Endodermal cell (in vitro differentiated cells): Measurements from ENCODE around the gene SELENON. TPM values are rescaled to one million over a fixed set of nuclear protein-coding genes. Genes with fewer than 3 reads are reported as not detected.
A peak's percentile ranks its signal among the peaks of the same experiment; 100 is the strongest.

Experiments
- DNase-seq: peaks from one replicate; pipeline ENCODE4 v3.0.0-alpha.2; 2017
- H3K27ac ChIP-seq: 2 replicates; pipeline ENCODE4 v1.5.1; 2013; ENCODE audit warnings: mild to moderate bottlenecking, low read depth, low read length, moderate library complexity
- H3K27me3 ChIP-seq: 2 replicates; pipeline ENCODE4 v1.6.1; 2013; ENCODE audit warnings: mild to moderate bottlenecking, low read length, moderate library complexity; ENCODE audit not compliant: insufficient read depth, control insufficient read depth, poor library complexity, severe bottlenecking
- H3K36me3 ChIP-seq: 2 replicates; pipeline ENCODE4 v1.7.0; 2013; ENCODE audit warnings: mild to moderate bottlenecking, low read length, moderate library complexity; ENCODE audit not compliant: control insufficient read depth, insufficient read depth
- H3K4me1 ChIP-seq: one replicate; pipeline ENCODE4 v1.7.0; 2013; ENCODE audit warnings: low read length; ENCODE audit not compliant: control insufficient read depth, insufficient read depth
- H3K4me3 ChIP-seq: 2 replicates; pipeline ENCODE4 v1.5.1; 2013; ENCODE audit warnings: mild to moderate bottlenecking, low read length, moderate library complexity
- H3K9ac ChIP-seq: 2 replicates; pipeline ENCODE4 v1.6.1; 2013; ENCODE audit warnings: mild to moderate bottlenecking, low read length, moderate library complexity; ENCODE audit not compliant: poor library complexity, severe bottlenecking; ENCODE audit errors: extremely low read depth
- H3K9me3 ChIP-seq: 2 replicates; pipeline ENCODE4 v1.6.1; 2013; ENCODE audit warnings: mild to moderate bottlenecking, low read length, moderate library complexity; ENCODE audit not compliant: control insufficient read depth
- H3K27ac Mint-ChIP-seq: 2 replicates; pipeline ENCODE4 v1.8.0; 2020; ENCODE audit warnings: mixed read lengths
- H3K27me3 Mint-ChIP-seq: 2 replicates; pipeline ENCODE4 v1.8.0; 2021; ENCODE audit warnings: mild to moderate bottlenecking, mixed read lengths; ENCODE audit not compliant: insufficient read depth
- H3K36me3 Mint-ChIP-seq: 2 replicates; pipeline ENCODE4 v1.8.0; 2020; ENCODE audit warnings: low read depth, mixed read lengths
- H3K4me1 Mint-ChIP-seq: 2 replicates; pipeline ENCODE4 v1.8.0; 2020; ENCODE audit warnings: mixed read lengths
- H3K4me3 Mint-ChIP-seq: 2 replicates; pipeline ENCODE4 v1.8.0; 2020; ENCODE audit warnings: mild to moderate bottlenecking, moderate library complexity, mixed read lengths
- H3K9me3 Mint-ChIP-seq: 2 replicates; pipeline ENCODE4 v1.8.0; 2020; ENCODE audit warnings: mild to moderate bottlenecking, mixed read lengths
- WGBS, 2 experiments: methylation state at CpG; one replicate each; pipeline versions ENCODE4 v1.1.5 to v1.1.7; 2013; ENCODE audit warnings: missing lambda C conversion rate in 2 of 2, mixed read lengths in 1 of 2; ENCODE audit not compliant: insufficient coverage in 1 of 2, insufficient read length in 1 of 2; 5-methylcytosine and 5-hydroxymethylcytosine counted together
- long read RNA-seq, 4 experiments: library from polyadenylated mRNA in 2 of 4; library from RNA in 1 of 4; library from capped mRNA in 1 of 4; stranded (forward) in 3 of 4; unstranded in 1 of 4; transcript quantifications; one replicate each; pipeline ENCODE4 v2.0.0, GENCODE V29; 2020 to 2021; ENCODE audit warnings: inconsistent platforms in 1 of 4
- polyA plus RNA-seq, 2 experiments: library from polyadenylated mRNA; stranded (reverse); fragments of 50-300 nt; gene quantifications; one replicate each; pipeline ENCODE4 v1.2.3, GENCODE V29; 2013
- total RNA-seq, 2 donors: library from RNA; stranded (reverse); fragmentation: NEBNext Ultra II Directional in 1 of 2; extraction: Animal tissue kit (Norgen Biotek cat#: 25700) in 1 of 2; gene quantifications; 2 replicates in 1 of 2; 3 replicates in 1 of 2; pipeline ENCODE4 v1.2.1, GENCODE V29; 2021
- TF ChIP-seq, protein P1 (sequence below): fragments of 200-600 bp; sonication (generic); conservative IDR thresholded peaks from 2 replicates; pipeline ENCODE4 v1.5.0; 2021; ENCODE audit warnings: antibody characterized with exemption, mild to moderate bottlenecking

Gene SELENON
- 10 to 100 TPM; 91.2 to 93.3 TPM for total RNA-seq
- 127 TPM for polyA plus RNA-seq (2013, experiment 1 of 2)
- polyA plus RNA-seq (2013, experiment 2 of 2): 114 TPM
- long read RNA-seq, experiment 1, full-length matches to known transcripts: 3 of 36 reads
- long read RNA-seq, experiment 1, partial matches to known transcripts: 33 of 36 reads
- long read RNA-seq, experiment 1, other reads (novel, unspliced or antisense): 0 of 36 reads
- long read RNA-seq, experiment 2, full-length matches to known transcripts: 71 of 112 reads
- long read RNA-seq, experiment 2, partial matches to known transcripts: 34 of 112 reads
- long read RNA-seq, experiment 2, other reads (novel, unspliced or antisense): 7 of 112 reads
- long read RNA-seq, experiment 3: 0 reads
- long read RNA-seq, experiment 4, partial matches to known transcripts: 0 of 3 reads
- long read RNA-seq, experiment 4, other reads (novel, unspliced or antisense): 3 of 3 reads

- no peaks in the 10 kb centered on the region for H3K27me3 Mint-ChIP-seq
- H3K9me3 Mint-ChIP-seq: no peaks in the 10 kb centered on the region
- Histone ChIP-seq H3K9ac (peak within 1 kb of the TSS; percentile 34), H3K4me3 (peak within 1 kb of the TSS; percentile 82), H3K4me1 (peaks cover 10% of the 10 kb centered on the region), H3K9me3 (no peaks in the 10 kb centered on the region), H3K27me3 (no peaks in the 10 kb centered on the region), H3K27ac (peak within 1 kb of the TSS; percentile 32), H3K36me3 (peaks cover 1% of the 10 kb centered on the region)
- H3K36me3 Mint-ChIP-seq: no peaks in the 10 kb centered on the region
- H3K4me3 Mint-ChIP-seq: peak within 1 kb of the TSS; percentile 73
- H3K4me1 Mint-ChIP-seq: peaks cover 30% of the 10 kb centered on the region
- TF ChIP-seq, protein P1, sequence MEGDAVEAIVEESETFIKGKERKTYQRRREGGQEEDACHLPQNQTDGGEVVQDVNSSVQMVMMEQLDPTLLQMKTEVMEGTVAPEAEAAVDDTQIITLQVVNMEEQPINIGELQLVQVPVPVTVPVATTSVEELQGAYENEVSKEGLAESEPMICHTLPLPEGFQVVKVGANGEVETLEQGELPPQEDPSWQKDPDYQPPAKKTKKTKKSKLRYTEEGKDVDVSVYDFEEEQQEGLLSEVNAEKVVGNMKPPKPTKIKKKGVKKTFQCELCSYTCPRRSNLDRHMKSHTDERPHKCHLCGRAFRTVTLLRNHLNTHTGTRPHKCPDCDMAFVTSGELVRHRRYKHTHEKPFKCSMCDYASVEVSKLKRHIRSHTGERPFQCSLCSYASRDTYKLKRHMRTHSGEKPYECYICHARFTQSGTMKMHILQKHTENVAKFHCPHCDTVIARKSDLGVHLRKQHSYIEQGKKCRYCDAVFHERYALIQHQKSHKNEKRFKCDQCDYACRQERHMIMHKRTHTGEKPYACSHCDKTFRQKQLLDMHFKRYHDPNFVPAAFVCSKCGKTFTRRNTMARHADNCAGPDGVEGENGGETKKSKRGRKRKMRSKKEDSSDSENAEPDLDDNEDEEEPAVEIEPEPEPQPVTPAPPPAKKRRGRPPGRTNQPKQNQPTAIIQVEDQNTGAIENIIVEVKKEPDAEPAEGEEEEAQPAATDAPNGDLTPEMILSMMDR: no peak
- WGBS, 2 experiments: 1 to 3% methylated on average over 19 to 91 of the region's 91 CpGs
- peak within 1 kb of the TSS; percentile 78 for H3K27ac Mint-ChIP-seq
- DNase-seq: peak; percentile 92
Measured at GRCh38 chr1:25799935-25800702, at the start of gene SELENON. SELENON (plus strand) TSS chr1:25800193; CDS start chr1:25800231, 38 bp downstream.

DNA sequence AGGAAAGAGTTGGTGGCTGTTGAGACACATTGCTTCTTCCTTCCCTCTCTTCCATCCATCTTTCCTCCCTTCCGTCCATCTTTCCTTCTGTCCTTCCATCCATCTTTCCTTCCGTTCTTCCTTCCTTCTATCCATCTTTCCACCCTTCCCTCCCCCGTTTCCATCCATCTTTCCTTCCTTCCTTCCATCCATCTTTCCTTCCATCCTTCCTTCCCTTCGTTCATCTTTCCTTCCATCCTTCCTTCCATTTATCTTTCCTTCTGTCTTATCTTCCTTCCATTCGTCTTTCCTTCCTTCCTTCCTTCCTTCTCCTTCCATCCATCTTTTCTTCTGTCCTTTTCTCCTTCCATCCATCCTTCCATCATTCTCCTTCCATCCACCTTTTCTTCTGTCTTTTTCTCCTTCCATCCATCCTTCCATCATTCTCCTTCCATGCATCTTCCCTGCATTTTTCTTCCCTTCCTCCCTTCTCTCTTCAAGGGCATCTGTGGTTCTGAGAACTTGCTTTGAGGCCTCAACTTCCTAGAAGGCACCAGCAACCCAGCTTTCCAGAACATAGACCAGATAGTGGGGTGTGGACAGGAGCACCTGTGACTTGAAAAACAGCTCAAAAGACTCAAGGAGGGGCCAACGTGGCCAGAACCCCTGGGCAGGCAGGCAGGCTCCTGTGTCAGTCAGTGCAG lies 48.9 kb upstream of the SELENON start:
- WGBS, 2 experiments: 79 to 81% methylated on average over 6 of the region's 6 CpGs
- no peaks in the 10 kb centered on the region for H3K36me3 Mint-ChIP-seq
- Histone ChIP-seq H3K9me3 (no peaks in the 10 kb centered on the region), H3K9ac (no peak overlapping the region), H3K27me3 (no peaks in the 10 kb centered on the region), H3K36me3 (no peaks in the 10 kb centered on the region), H3K27ac (no peak overlapping the region), H3K4me3 (no peak overlapping the region), H3K4me1 (no peaks in the 10 kb centered on the region)
- no peak for DNase-seq
- no peak overlapping the region for H3K27ac Mint-ChIP-seq
- TF ChIP-seq, protein P1: no peak
- no peaks in the 10 kb centered on the region for H3K9me3 Mint-ChIP-seq
- H3K4me3 Mint-ChIP-seq: no peak overlapping the region
- no peaks in the 10 kb centered on the region for H3K27me3 Mint-ChIP-seq
- peaks cover 12% of the 10 kb centered on the region for H3K4me1 Mint-ChIP-seq

- Mint-ChIP-seq H3K9me3 (no peaks in the 10 kb centered on the region), H3K4me1 (peaks cover 12% of the 10 kb centered on the region), H3K27me3 (peaks cover 1% of the 10 kb centered on the region), H3K36me3 (no peaks in the 10 kb centered on the region), H3K4me3 (no peak overlapping the region), H3K27ac (no peak overlapping the region)
- no peak overlapping the region for H3K4me3 ChIP-seq
- no peak overlapping the region for H3K9ac ChIP-seq
- H3K27ac ChIP-seq: peak overlapping the region; percentile 2
- H3K4me1 ChIP-seq: no peaks in the 10 kb centered on the region
- no peak for DNase-seq
- H3K9me3 ChIP-seq: no peaks in the 10 kb centered on the region
- TF ChIP-seq, protein P1: peak; percentile 36
- WGBS, 2 experiments: 84 to 90% methylated on average over 12 to 17 of the region's 17 CpGs
- H3K36me3 ChIP-seq: no peaks in the 10 kb centered on the region
- H3K27me3 ChIP-seq: no peaks in the 10 kb centered on the region
Measured at GRCh38 chr1:25754470-25755181, 45.4 kb upstream of the SELENON start.
